ENCODE results near the gene SEMA4D.

Gene SEMA4D

DNA sequence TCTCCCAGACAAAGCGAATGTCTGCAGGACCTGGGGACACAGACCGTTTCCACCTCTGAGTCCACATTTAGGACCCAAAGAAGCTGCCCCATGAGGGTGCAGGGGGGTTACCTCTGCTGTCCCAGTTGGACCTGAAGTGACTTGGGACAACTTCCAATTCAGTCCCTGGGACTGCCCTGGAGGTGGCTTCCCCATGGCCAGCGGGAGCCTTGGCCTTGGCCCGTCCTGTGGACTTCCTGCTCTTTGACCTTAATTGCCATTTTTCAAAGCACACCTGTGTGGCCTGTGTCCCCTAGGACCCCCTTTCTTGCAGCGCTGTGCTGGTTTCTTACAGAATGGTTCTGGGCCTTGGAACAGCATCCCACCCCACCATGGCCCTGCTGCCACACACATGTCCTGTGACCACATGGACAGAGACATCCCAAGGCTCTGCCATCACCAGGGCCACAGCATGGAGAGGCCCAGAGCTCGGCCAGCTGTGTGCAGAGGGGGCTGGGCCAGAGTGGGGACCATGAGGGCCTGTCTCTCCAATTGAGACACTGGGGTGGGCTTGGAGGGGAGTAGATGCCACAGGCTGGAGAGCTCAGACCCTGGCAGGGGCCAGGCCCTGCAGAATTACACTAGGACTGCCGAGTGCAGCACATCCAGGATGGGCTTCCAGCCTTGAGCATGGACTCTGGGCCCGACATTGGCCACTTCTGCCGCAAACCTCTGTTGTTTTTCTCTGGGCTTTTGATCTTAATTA lies 133.8 kb downstream of the SEMA4D start:
- no peak for DNase-seq

DNA sequence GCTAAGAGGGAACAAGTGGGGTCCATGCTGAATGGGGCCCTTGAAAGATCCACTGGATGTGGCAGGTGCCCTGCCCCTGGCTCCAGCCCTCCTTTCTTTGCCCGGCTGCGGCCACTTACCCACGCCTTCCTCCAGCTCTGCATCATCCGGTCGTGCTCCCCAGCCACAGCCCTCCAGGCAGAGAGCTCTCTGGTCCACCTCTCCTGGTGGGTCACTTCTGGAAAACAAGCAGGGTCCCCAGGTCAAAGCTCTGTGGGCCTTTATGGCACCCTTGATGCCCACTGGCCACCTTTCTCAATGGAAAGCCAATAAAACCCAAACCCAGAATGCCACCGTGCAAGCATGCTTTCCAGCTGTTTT lies 134.6 kb downstream of the SEMA4D start:
- DNase-seq = no peak

DNA sequence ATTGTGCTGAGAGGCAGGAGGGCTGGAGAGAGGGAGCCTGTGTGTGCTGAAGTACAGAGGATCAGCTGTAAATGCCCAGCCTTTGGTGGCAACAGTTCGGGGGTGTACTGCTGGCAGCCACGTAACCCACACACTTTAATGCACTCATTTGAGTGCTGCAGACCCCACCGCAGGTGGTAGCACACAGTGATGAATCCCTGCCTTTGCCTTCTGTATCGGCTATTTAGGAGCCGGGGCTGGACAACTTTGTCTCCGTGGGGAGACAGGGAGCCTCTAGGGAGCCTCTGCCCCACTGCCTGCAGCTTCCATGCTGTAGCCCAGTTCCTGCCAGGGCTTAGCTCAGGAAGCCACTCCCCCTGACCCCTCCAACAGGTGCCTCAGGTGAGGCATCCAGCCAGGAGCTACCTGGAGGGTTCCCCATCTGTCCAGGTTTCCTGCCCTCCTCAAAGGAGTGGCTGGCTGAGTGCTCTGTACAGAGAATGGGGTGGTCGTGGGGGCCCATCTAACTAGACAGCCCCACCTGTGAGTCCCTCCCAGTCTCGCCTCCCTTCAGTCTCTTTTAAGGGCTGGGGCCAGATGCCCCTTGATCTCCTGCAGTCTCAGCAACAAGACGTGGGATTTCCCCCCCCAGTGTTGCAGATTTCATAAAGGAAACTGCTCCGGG lies 135.1 kb downstream of the SEMA4D start:
- no peak for DNase-seq

DNA sequence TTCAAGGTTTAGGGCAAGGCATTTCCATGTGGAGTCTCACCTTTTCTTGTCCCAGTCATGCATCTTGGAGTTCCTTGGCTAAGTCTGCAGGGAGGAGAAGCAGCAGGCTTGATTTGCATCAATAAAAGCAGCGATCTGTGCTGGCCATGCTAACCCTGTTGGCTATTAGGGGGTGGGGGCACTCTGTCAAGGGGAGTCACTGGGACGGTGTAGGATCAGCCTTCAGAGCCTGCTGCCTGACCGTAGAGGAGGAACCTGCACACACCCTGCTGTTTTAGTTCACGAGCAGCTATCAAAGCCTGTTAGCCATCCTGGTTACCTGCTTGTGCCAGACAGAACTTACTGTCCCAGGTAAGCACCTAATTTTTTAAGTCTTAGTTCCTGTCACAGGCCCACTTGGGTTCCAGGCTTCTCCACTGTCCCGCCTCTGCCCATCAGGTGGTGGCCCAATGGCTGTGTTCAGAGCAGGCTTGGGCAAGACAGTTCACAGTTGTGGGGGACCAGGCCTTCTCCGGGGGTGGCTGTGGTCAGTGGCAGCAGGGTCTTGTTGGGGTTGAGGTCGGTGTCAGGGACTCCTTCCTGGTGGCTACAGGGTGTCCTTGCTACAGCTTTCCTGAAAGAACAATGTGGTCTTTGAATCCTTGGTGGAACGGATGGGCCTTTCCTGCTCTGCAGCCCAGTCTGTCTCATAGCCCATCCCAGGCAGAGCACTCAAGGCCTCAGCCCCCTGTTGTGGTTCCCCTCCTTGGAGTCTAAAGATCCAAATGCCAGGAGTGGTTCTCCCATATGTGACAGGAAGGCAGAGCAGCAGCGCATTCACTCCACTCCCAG lies 135.9 kb downstream of the SEMA4D start:
- no peak for DNase-seq

DNA sequence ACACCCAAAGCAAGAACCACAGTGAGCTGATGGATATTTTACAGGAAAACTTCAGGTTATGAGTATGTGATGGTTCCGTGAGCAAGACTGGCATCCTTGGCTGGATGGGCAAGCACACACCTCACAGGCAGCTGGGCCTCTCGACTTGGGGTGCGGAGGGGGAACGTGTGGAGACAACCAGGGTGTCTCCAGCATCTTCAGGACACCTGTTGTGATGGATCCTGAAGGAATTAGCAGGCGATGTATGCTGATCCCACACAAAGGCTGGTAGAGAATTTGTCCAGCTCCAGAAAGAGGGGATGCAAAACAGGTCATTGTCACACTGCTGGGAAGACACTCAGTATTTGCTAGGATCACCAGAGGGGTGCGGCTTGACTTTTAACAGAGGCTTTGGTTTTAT lies 136.9 kb downstream of the SEMA4D start:
- DNase-seq = no peak

DNA sequence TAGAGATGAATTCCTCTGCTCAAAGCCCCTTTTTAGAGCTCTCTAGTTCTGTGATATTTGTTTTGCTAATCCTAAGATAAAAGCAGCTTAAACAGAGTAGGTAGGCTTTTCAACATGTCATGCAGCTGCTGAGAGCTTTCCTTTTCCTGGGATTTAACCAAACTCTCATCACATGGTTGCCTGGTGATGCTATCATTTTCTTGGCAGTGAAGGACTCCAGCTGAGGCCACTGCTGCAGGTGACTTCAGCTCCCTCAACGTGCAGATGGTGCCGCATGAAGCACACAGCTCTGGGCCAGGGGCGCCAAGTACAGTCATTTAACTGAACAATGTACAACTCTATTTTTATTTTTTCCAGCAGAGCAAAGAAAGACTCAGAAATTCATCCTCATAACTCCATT lies 137.4 kb downstream of the SEMA4D start:
- DNase-seq = peak; percentile 66

GRCh38 chr9:89359751-89360261 lies 138.1 kb downstream of the SEMA4D start:
- no peak for DNase-seq

- peak; percentile 22 for DNase-seq
These were observed 138.9 kb downstream of the SEMA4D start for GRCh38 chr9:89358985-89359384.

GRCh38 chr9:89358376-89358916 lies 139.5 kb downstream of the SEMA4D start:
- no peak for DNase-seq

DNA sequence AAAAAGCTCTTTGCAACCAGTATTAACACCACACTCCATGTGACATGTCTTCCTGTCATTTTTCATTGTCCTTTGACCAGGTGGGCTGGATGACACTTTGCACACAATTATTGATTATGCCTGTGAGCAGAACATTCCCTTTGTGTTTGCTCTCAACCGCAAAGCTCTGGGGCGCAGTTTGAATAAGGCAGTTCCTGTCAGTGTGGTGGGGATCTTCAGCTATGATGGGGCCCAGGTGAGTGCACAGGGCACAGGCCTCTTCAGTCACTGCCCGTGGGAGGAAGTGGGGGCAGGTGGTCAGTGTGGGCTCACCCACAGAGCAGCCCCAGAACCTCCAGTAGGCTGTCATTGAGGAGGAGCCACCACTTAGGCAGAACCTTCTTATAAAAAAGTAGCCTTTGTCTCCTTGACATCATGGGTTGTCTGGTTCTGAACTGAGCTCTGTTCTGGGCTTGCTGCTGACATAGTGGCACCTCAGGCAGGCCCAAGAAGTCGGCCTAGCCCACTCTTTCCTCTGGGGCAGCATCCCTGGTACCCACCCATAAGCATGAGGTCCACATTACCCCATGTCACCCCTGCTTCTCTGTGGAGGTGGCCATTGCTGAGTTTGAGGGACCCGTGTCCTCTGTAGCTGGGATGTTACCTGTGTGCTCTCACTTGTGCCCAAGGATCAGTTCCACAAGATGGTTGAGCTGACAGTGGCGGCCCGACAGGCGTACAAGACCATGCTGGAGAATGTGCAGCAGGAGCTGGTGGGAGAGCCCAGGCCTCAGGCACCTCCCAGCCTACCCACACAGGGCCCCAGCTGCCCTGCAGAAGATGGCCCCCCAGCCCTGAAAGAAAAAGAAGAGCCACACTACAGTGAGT lies 140.3 kb downstream of the SEMA4D start:
- DNase-seq = no peak

GRCh38 chr9:89356782-89357181 lies 141.1 kb downstream of the SEMA4D start:
- DNase-seq = no peak

- no peak for DNase-seq
These were observed 143.4 kb downstream of the SEMA4D start for GRCh38 chr9:89354471-89354870.

DNA sequence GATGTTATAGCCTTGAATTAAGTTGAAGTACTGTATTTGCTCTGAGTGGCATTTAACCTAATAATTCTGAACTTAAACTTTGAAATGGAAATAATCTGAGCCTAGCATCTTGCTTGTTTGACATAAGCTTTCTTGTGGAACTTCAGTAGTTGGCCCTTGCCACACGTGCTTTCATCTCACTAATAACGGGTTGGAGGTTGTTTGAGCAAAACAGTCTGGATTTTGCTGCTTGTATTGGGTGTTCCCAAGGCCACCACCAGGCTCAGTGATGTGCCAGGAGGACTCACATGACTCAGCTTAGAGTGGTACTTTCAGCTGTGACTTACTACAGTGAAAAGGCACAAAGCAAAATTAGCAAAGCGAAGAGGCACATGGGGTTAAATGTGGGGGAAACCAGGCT lies 143.9 kb downstream of the SEMA4D start:
- no peak for DNase-seq

- no peak for DNase-seq
These were observed 144.9 kb downstream of the SEMA4D start for GRCh38 chr9:89352874-89353649.

DNA sequence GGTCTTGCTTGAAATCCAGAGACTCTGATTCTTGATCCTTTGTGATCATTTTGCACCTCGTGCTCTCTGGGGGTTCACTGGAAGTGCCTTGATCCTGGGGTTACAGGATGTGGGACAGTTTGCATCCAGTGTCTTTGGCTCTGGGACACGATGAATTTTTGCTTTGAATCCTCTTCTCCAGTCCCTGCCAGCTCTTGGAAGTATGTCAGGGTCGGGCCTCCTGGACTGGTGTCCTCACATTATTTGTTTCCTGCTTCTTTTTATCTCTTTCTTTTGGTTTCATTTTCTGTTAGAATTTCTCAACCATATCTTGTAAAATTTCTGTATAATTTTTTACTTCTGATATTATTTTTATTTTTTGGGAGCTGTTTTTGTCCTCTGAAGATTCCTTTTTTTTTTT lies 145.5 kb downstream of the SEMA4D start:
- DNase-seq = no peak

GRCh38 chr9:89351584-89352300 lies 146.2 kb downstream of the SEMA4D start:
- no peak for DNase-seq

GRCh38 chr9:89350988-89351557 lies 146.8 kb downstream of the SEMA4D start:
- no peak for DNase-seq

GRCh38 chr9:89349607-89350006 lies 148.3 kb downstream of the SEMA4D start:
- DNase-seq = no peak

DNA sequence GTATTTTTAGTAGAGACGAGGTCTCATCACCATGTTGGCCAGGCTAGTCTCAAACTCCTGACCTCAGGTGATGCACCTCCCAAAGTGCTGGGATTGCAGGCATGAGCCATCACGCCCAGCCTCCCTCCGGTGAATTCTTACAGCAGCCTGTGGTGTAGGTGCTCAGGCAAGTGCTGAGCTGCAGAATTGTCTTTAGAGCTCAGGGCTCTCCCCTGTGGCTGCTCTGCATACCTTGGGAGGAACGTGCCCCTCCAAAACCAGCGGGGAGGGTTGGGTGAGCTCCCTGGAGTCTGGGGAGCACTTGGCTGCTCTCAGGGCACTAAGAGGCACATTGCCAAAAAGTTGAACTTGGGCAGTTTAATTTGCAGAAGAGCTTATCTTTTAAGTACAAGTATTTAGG lies 150.3 kb downstream of the SEMA4D start:
- no peak for DNase-seq

DNA sequence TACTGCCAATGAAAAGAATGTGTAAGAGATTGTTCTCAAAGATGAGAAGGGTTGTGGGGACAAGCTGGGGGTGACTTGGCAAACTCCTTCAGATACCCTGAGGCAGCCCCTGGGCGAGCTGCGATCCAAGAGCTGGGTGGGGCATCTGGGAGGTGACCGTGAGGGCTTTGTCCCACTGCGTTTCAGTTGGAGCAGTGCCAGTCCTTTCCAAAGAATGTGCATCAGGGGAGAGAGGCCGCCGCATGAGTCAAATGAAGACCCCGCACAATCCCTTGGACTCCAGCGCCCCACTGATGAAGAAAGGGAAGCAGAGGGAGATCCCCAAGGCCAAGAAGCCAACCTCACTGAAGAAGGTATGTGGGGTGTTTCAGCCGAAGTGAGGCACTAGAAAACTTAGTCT lies 151.2 kb downstream of the SEMA4D start:
- no peak for DNase-seq

- no peak for DNase-seq
These were observed 152.4 kb downstream of the SEMA4D start for GRCh38 chr9:89345476-89345875.

All from NCI-H82 (cell line).